AG09309 (cell line): ENCODE results near the gene GJD4.

ENCODE experiments used
- DNase-seq: peaks from one replicate; pipeline ENCODE4 v3.0.0-alpha.2; 2010; ENCODE audit warnings: low read depth
- H3K4me3 ChIP-seq: 2 replicates; pipeline ENCODE4 v1.5.1; 2011; ENCODE audit warnings: mild to moderate bottlenecking, low read depth, low read length, moderate library complexity; ENCODE audit not compliant: control insufficient read depth
- CTCF ChIP-seq: IDR thresholded peaks from 2 replicates; pipeline ENCODE4 v1.5.1; 2011; ENCODE audit warnings: mild to moderate bottlenecking, low read depth, low read length, inconsistent platforms; ENCODE audit not compliant: insufficient read depth, control insufficient read depth; ENCODE audit errors: missing control alignments

Gene GJD4

GRCh38 chr10:35642035-35642792 is 37.1 kb downstream of the GJD4 start, which contains the start of gene FZD8:
Gene FZD8, minus strand, starts transcription at chr10:35642296. Its CDS starts 867 bp downstream, at chr10:35641429.
- peak; percentile 11 for TF ChIP-seq CTCF
- H3K4me3 ChIP-seq: peak within 1 kb of the TSS; percentile 54
- peak; percentile 63 for DNase-seq

GRCh38 chr10:35642793-35643114 is 37.6 kb downstream of the GJD4 start:
- TF ChIP-seq CTCF: no peak
- no peak for DNase-seq
- peak overlapping the region; percentile 54 for H3K4me3 ChIP-seq

GRCh38 chr10:35643151-35644049 is 38.3 kb downstream of the GJD4 start:
- peak; percentile 28 for DNase-seq
- TF ChIP-seq CTCF: no peak
- peak overlapping the region; percentile 54 for H3K4me3 ChIP-seq

GRCh38 chr10:35644050-35644950 is 39.2 kb downstream of the GJD4 start:
- DNase-seq: no peak
- H3K4me3 ChIP-seq: peak overlapping the region; percentile 54
- TF ChIP-seq CTCF: no peak

GRCh38 chr10:35650894-35651293 is 45.8 kb downstream of the GJD4 start:
- TF ChIP-seq CTCF: no peak
- no peak overlapping the region for H3K4me3 ChIP-seq
- DNase-seq: no peak

- TF ChIP-seq CTCF: no peak
- DNase-seq: no peak
- no peak overlapping the region for H3K4me3 ChIP-seq
These were observed 47.7 kb downstream of the GJD4 start for GRCh38 chr10:35652824-35653223.
